HG02840 (cell line): ENCODE results near the gene PLEKHA1.

Source experiments
- ATAC-seq: cut with Tn5 transposase; IDR thresholded peaks from one replicate; pipeline ENCODE4 v1.9.1; 2021; ENCODE audit warnings: mild to moderate bottlenecking, moderate library complexity, moderate number of reproducible peaks; ENCODE audit not compliant: unreplicated experiment, low FRiP score

The PLEKHA1 gene

GRCh38 chr10:122474131-122474818 lies 99.8 kb downstream of the PLEKHA1 start:
- no peak for ATAC-seq

GRCh38 chr10:122475100-122475499 lies 100.6 kb downstream of the PLEKHA1 start:
- no peak for ATAC-seq

DNA sequence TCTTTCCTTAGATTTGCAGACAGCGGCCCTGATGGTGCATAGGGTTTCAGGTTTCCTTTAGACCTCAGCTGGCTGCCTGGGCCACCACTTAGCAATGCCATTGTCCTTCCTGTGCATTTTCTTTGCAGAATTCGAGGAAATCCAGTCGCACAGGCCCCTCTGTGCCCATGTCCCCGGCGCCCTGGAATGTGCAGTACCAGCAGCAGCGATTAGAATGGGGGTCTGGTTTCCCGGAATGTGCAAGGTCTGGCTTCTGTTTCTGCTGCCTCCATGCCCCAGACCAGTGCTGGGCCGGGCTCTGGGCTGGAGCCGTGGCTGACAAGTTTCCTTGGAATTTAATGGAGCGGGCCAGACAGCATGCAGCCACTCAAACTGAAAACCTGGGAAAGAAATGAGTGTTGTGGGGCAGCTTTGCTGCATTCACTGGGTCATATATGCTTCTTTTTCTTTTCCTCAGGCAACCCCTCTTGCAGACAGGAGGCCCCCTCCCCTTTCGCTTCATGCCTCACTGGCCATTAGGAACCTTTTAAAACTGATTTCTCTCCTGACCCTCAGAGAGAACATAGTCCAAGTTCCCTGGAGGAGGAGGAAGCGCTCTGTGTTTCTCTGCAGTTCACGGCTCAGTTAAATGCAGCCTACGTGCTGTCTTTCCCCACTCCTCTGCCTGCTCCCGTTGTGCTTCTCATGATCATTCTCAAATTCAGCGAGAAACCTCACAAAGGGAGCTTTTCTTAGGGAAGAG lies 101.3 kb downstream of the PLEKHA1 start:
- no peak for ATAC-seq

DNA sequence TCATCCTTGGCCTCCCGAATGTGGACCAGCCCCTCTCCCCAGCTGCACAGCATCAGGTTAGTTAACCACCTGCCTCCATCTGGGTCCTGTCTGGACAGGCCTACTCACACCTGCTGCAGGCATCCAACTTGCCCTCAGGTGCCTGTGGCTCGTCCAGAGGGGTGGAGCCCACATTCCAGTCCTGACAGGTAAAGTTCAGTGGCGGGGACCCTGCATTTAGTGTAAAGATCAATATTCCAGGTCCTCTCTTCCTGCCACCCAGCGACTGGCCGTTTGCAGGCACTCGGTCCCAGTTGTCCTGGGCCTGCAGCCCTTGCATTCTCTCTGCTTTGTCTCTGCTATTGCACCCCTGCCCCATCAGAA lies 101.8 kb downstream of the PLEKHA1 start:
- ATAC-seq: no peak

DNA sequence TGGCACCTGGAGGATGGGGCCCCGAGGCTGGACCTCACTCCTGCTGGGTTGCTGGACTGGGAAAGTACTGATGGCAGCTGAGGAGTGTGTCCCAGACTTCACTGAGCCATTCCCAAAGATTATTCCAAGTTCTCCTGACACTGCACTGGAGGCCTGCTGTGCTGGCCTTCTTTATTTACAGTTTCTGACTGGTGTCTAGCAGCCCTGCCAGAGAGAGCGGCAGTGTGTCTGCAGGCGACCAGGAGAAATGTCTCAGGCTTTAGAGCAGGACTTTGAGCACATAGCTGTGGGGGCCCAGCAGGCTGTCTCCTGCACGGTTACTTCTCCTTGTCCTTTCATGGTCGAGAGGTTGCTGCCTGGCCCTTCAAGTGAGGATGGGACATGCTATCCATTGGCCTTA lies 102.9 kb downstream of the PLEKHA1 start:
- ATAC-seq: no peak

DNA sequence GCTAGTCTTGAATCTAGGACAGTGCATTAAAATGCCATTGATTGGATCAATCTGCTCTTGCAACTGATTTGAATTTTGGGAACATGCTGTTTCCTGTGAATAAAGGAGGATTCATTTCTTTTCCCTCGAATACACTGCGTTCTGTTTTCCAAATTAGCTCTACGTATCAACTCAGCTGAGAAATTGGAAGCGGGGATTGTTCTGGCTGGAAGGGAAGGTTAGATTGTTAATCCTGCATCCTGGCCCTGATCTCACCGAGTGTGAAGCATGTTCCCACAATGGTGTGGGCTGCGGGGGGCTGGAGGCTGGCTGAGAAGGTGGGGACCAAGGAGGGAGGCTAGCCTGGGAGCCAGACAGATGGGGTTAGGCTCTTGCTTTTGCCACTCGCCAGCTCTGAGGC lies 104.5 kb downstream of the PLEKHA1 start:
- no peak for ATAC-seq

GRCh38 chr10:122480146-122480833 lies 105.8 kb downstream of the PLEKHA1 start:
- ATAC-seq: no peak

DNA sequence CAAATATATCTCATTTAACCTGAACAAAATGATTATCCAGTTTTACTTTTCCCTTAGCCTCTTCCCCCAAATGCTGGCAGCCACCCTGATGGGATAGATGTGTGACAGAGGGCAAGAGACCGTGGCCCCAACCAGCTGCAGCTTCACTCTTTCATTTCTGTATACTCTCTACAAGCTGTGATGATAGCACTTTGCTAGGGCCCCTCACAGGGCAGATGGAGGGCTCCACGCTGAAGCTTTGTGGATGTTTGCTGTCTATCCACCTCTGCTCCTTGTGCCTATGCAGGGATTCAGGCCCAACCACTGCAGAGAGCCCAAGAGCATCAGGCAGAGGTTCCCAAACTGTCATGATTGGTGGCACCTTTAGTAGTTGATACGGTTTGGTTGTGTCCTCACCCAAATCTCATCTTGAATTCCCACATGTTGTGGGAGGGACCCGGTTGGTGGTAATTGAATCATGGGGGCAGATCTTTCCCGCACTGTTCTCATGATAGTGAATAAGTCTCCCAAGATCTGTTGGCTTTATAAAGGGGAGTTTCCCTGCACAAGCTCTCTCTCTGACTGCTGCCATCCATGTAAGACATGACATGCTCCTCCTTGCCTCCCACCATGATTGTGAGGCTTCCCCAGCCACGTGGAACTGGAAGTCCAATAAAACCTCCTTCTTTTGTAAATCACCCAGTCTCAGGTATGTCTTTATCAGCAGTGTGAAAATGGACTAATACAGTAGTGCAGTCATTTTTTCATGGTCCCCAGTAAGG lies 107.0 kb downstream of the PLEKHA1 start:
- no peak for ATAC-seq
